ENCODE results near the gene PTPRQ.

The PTPRQ gene

GRCh38 chr12:80701388-80701787 lies 257.4 kb downstream of the PTPRQ start:
- no peak for DNase-seq (ENCODE audit: low spot score)

GRCh38 chr12:80702889-80703805 lies 259.1 kb downstream of the PTPRQ start:
- no peak for DNase-seq (ENCODE audit: low spot score)

DNA sequence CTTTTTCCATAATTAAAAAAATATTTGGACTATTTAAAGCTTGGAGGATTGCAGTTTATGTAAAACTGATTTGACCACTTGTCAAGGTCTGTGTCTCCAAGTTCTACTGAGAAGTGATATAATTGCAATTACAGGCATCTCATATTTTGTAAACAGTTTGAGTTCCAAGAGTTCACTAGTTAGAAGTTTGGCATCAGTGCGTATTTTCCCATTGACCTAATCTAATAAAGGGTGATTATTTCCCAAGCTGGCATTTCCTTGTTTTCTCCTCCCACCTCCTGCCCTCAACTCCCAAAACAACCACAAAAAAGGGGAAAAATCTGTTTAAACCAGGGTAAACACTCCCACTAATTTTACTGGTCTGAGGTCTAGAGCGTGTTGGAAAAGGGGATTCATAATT lies 260.4 kb downstream of the PTPRQ start:
- no peak for DNase-seq (ENCODE audit: low spot score)

DNA sequence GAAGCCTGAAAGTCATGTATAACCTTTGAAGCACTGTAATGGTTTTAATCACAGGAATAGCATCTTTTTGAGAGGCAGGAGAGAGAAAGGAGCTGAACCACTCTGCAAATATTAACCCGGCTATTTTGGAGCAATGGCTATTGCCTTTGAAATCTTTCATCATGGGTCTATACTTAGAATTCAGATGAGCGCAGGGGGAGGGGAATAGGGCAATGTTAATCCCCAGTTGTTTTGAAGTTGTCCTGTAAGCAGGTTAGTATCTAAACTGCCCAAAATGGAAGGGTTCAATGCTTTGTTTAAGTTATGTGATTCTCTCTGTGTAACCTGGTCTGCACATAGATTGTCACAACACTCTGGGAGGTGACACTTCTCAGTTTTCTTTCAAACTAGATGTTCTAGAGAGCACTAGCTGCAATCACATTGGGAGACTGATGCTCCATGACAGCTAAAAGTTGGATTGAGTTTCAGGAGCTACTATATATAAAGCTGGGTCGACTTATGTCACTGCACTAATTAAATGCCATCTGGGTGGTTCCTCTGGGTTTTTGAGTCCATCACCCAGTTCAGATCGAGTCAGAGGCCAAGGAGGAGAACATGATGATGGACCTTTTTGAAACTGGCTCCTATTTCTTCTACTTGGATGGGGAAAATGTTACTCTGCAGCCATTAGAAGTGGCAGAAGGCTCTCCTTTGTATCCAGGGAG lies 263.2 kb downstream of the PTPRQ start, which contains the start of gene MYF6:
TSS of gene MYF6 (plus strand) at position 509 of the 704 bp plus-strand sequence. CDS start at position 595, 86 bp downstream.
- no peak for DNase-seq (ENCODE audit: low spot score)

GRCh38 chr12:80707830-80708258 lies 263.8 kb downstream of the PTPRQ start:
- DNase-seq (ENCODE audit: low spot score) = no peak

DNA sequence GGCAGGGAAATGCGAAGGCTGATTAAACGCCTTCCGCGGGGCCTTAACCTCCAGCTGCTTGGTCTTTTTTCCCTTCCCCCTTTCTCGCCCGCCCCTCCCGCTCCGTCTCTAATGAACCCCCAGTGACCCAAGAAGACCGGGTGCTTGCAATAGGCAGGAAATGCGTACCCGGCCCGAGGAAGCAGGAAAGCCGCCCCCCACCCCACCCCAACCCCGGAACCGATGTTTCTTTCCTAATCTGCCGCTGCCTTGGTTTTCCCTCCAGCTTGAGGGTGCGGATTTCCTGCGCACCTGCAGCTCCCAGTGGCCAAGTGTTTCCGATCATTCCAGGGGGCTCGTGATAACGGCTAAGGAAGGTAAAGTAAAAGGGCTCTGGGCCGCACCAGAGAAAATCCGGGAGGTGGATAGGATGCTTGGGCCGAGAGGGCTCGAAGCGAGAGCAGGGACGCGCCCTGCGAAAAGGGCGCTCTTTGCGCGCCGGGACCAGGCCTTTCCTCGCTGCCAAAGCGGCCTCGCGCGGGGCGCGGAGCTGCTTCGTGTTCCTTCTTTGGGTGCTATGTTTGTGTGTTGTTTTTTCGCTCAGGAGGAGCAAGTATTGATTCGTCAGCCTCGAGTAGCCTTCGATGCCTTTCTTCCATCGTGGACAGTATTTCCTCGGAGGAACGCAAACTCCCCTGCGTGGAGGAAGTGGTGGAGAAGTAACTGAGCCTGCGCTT lies 264.4 kb downstream of the PTPRQ start:
- peak; percentile 14 for DNase-seq (ENCODE audit: low spot score)

- DNase-seq (ENCODE audit: low spot score) = no peak
These were observed 264.9 kb downstream of the PTPRQ start for GRCh38 chr12:80708975-80709328.

GRCh38 chr12:80709811-80710726 lies 266.0 kb downstream of the PTPRQ start:
- no peak for DNase-seq (ENCODE audit: low spot score)

DNA sequence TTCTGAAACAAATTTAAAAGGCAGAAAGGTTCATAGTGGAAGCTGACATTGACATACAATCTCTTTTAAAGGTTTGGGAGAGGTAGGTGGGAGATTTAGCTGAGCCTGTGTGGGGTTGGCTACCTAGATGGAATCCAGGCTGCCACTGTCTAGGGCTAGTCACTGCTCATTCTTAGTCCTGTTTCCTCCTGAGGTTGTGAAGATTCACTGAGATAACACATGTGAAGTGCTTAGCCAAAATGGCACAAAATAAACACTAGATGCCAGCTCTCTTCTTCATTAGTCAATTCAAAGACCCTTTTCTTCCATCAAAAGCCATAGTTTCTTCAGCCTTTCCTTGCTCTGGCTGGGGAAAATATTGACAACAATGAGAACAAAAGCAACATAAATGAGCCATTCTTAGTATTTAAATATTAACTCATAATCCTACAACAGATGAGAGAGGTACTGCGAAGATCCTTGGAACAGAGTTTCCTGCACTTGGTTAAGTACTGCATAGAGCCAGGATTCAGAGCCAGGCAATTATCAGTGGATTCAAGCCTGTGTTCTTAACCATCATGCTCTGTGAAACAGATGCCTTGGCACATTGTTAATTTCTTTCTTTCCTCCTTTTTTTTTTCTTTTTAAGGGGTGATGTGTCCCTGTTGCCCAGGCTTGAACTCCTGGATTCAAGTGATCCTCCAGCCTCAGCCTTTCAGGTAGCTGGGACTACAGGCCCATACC lies 266.9 kb downstream of the PTPRQ start:
- DNase-seq (ENCODE audit: low spot score) = no peak

DNA sequence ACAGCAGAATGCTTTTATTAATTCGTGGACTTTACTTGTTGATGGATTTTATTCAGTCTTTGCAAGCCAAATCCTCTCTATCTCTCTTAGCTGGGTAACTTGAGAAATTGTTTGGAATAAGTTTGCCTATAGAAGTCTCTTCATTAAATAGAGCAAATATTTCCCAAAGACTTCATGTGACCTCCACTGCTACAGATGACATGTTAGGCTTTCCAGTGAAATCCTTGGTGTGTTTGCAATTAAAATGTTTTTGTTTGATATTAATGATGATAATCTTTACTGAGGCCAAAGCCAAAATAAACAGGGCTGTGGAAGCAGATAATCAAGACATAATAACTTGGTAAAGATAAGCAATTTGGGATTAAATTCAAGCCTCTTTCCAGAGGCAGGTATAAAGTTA lies 267.8 kb downstream of the PTPRQ start:
- DNase-seq (ENCODE audit: low spot score) = no peak

DNA sequence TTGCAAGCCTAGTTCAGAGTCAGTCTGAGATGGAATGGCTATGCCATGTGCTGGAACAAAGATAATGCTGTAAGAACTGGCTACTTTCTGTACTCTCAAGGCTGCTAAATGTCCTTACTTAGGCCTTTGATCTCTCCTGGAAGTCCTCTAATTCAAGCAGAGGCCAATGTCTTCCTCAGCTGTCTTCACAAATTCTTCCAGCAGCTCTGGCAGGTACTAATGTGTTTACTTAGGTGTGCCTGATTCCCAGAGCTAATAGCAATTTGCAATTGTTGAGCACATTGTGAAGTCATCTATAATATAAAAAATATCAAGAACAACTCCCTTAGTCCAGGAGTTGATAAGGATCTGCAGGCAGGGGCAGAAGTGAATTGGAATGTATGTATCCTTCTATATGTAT lies 268.8 kb downstream of the PTPRQ start:
- DNase-seq (ENCODE audit: low spot score) = no peak

GRCh38 chr12:80713419-80713818 lies 269.4 kb downstream of the PTPRQ start:
- DNase-seq (ENCODE audit: low spot score) = no peak

- DNase-seq (ENCODE audit: low spot score) = no peak
These were observed 270.0 kb downstream of the PTPRQ start for GRCh38 chr12:80714055-80714454.

GRCh38 chr12:80714846-80715245 lies 270.8 kb downstream of the PTPRQ start:
- DNase-seq (ENCODE audit: low spot score) = no peak

DNA sequence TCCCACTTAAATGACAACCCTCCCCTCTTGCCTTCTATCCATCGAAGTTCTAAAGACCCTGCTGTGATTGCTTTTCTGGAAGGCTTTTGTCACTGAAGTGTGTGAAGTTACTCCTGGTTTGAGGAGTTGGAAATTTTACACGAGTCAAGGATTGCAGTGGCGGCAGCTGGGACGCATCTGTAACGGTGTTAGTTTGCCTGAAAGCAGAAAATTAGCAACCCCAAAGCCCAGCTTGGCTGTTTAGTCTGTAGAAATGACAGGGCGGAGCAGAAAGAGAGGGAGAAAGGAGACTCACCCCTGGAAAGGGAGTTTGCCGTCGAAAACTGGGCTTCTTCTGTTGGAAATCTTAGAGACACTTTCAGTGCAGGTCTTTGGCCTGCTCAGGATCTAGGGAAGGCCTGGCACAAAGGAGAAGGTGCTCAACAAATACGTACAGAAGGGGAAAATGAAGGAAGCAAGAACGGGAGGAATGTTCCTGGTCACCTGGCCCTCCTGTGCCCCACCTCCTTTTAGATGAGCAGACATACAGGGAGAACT lies 271.7 kb downstream of the PTPRQ start:
- DNase-seq (ENCODE audit: low spot score) = no peak

DNA sequence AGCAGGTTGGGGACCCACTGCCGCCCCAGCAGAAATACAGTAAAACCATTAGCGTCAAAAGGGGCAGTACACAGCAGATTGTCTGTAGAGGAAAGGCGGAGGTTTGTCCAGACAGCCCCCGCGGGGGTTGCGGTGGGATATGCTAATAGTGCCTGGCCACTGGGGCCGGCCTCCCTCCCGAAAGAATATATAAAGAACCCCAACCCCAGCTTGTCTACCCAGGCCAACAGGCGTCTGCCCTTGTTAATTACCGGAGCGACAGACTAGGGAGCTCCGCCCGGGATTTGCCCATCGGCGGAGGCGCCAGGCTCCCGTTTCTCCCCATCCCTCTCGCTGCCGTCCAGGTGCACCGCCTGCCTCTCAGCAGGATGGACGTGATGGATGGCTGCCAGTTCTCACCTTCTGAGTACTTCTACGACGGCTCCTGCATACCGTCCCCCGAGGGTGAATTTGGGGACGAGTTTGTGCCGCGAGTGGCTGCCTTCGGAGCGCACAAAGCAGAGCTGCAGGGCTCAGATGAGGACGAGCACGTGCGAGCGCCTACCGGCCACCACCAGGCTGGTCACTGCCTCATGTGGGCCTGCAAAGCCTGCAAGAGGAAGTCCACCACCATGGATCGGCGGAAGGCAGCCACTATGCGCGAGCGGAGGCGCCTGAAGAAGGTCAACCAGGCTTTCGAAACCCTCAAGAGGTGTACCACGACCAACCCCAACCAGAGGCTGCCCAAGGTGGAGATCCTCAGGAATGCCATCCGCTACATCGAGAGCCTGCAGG lies 272.8 kb downstream of the PTPRQ start, which contains the start of gene MYF5:
TSS of gene MYF5 (plus strand) at position 217 of the 774 bp plus-strand sequence. CDS start at position 369, 152 bp downstream.
- DNase-seq (ENCODE audit: low spot score) = no peak

GRCh38 chr12:80717856-80718255 lies 273.8 kb downstream of the PTPRQ start:
- no peak for DNase-seq (ENCODE audit: low spot score)

- no peak for DNase-seq (ENCODE audit: low spot score)
These were observed 276.5 kb downstream of the PTPRQ start for GRCh38 chr12:80720516-80720915.

DNA sequence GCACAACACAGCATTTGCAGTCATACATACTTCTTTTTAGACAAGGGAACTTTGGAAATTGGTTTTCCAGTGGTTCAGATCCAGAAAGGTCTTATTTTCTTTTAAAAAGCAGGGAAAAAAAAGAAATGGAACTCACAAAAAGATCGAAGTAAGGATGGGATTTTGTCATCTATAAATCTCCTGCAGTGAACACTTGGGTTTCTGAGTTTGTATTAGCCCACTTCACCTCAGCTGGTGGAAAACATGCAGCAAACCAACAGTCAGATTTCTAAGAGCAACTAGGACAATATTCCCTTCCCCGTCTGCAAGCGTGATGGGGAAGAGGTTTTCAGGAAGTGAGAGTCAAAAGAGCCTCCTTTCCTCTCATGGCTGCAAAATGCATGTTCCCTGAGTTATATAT lies 277.3 kb downstream of the PTPRQ start:
- no peak for DNase-seq (ENCODE audit: low spot score)
